T-cell (primary cell): Measurements from ENCODE around the gene MIAT. TPM values are rescaled to one million over a fixed set of nuclear protein-coding genes. Genes with fewer than 3 reads are reported as not detected.

Experiments
- ATAC-seq, 4 experiments: fragments of 200-7000 bp in 3 of 4; fragments of 150-1000 bp in 1 of 4; cut with Tn5 transposase; replicated peaks in 1 of 4; 1 replicate in 3 of 4; 2 replicates in 1 of 4; pipeline ENCODE4 v1.10.0; 2021; ENCODE audit warnings: moderate library complexity in 3 of 4, mild to moderate bottlenecking in 2 of 4, moderate number of reproducible peaks in 1 of 4
- CTCF ChIA-PET, 2 donors: fragments of 300-600 bp; sonication (Branson Sonifier 250); formaldehyde crosslinking; loops; one replicate each; lab custom pipeline; 2022; ENCODE audit warnings: antibody characterized with exemption in 2 of 2; lab: Charles Lee
- POLR2A ChIA-PET, 2 donors: fragments of 300-600 bp; sonication (Branson Sonifier 250); formaldehyde crosslinking; loops; one replicate each; lab custom pipeline; 2022; ENCODE audit warnings: antibody characterized with exemption in 2 of 2; lab: Charles Lee
- DNase-seq, 35 experiments: peaks; one replicate each; pipeline versions ENCODE4 v3.0.0 to v3.0.0-alpha.2; 2013 to 2023
- H3K27ac ChIP-seq: one replicate; pipeline ENCODE4 v1.5.1; 2013; ENCODE audit warnings: low read length
- H3K27me3 ChIP-seq, 2 experiments: replicated peaks in 1 of 2; 1 replicate in 1 of 2; 2 replicates in 1 of 2; pipeline versions ENCODE4 v1.6.1 to v1.7.0; 2013; ENCODE audit warnings: low read length in 1 of 2, mixed read lengths in 1 of 2; ENCODE audit not compliant: control insufficient read depth in 2 of 2, insufficient read depth in 2 of 2; ENCODE audit errors: extremely low read depth in 1 of 2
- H3K36me3 ChIP-seq, 2 donors: 1 replicate in 1 of 2; 2 replicates in 1 of 2; pipeline versions ENCODE4 v1.6.1 to v1.7.0; 2013; ENCODE audit warnings: low read length in 1 of 2; ENCODE audit not compliant: control insufficient read depth in 2 of 2, insufficient read depth in 1 of 2; ENCODE audit errors: extremely low read depth in 1 of 2
- H3K4me1 ChIP-seq, 2 experiments: 1 replicate in 1 of 2; 2 replicates in 1 of 2; pipeline versions ENCODE4 v1.6.1 to v1.7.0; 2013; ENCODE audit warnings: low read length in 2 of 2, mixed read lengths in 1 of 2; ENCODE audit not compliant: insufficient read depth in 2 of 2, control insufficient read depth in 1 of 2; ENCODE audit errors: extremely low read depth in 1 of 2
- H3K4me3 ChIP-seq, 2 donors: 1 replicate in 1 of 2; 2 replicates in 1 of 2; pipeline versions ENCODE4 v1.5.1 to v1.7.0; 2013; ENCODE audit warnings: mild to moderate bottlenecking in 2 of 2, low read length in 1 of 2, moderate library complexity in 1 of 2; ENCODE audit not compliant: control insufficient read depth in 1 of 2; ENCODE audit errors: extremely low read depth in 1 of 2
- H3K9me3 ChIP-seq: 2 replicates; pipeline ENCODE4 v1.7.0; 2013
- H3K27ac Mint-ChIP-seq, 2 donors: one replicate each; pipeline ENCODE4 v1.8.0; 2020 to 2021; ENCODE audit warnings: mild to moderate bottlenecking in 2 of 2, mixed read lengths in 2 of 2
- H3K27me3 Mint-ChIP-seq, 2 donors: one replicate each; pipeline ENCODE4 v1.8.0; 2021 to 2022; ENCODE audit warnings: mixed read lengths in 2 of 2
- H3K36me3 Mint-ChIP-seq: one replicate; pipeline ENCODE4 v1.8.0; 2021; ENCODE audit warnings: mixed read lengths
- H3K4me1 Mint-ChIP-seq, 3 donors: one replicate each; pipeline ENCODE4 v1.8.0; 2020 to 2022; ENCODE audit warnings: mixed read lengths in 3 of 3, mild to moderate bottlenecking in 1 of 3
- H3K4me3 Mint-ChIP-seq, 3 donors: one replicate each; pipeline ENCODE4 v1.8.0; 2020 to 2022; ENCODE audit warnings: mild to moderate bottlenecking in 3 of 3, mixed read lengths in 3 of 3, moderate library complexity in 3 of 3
- H3K9me3 Mint-ChIP-seq, 3 donors: one replicate each; pipeline ENCODE4 v1.8.0; 2020 to 2022; ENCODE audit warnings: mixed read lengths in 3 of 3
- WGBS: methylation state at CpG from one replicate; pipeline ENCODE4 v1.1.5; 2013; ENCODE audit warnings: missing lambda C conversion rate; ENCODE audit not compliant: insufficient coverage; 5-methylcytosine and 5-hydroxymethylcytosine counted together
- total RNA-seq, 35 experiments: library from RNA in 6 of 35; stranded (reverse) in 6 of 35; fragments of 120-200 nt in 1 of 35; gene quantifications; one replicate each; pipeline versions ENCODE4 v1.2.1 to v1.2.4 and lab custom pipeline; 2013 to 2026

Gene MIAT
- total RNA-seq, 5 donors from 2014 or later (not counting 1 experiment from before 2014, with no cell fraction given), result 45.8 to 237 (median 207) TPM

DNA sequence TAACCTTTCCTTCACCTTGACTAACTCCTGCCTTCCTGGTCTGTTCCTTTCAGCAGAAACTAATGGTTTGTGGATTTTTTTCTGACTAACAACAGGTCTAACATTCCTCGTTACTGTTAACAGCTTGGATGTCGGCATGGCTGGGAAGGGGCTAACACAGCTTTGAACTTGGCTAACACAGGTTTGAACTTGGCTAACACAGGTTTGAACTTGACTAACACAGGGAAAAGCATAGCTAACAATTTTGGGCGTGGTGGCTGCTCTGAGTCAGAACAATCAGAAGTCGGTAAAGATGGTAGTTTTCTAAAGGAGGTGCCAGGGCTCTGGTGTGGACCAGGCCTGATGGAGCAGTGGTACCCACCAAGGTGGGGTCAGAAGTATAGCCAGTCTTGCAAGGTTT is 16.1 kb downstream of the MIAT start:
- Histone ChIP-seq H3K4me1 (peaks cover 42 to 97% of the 10 kb centered on the region in 2 experiments), H3K4me3 (peak overlapping the region; percentile 87 to 92), H3K27ac (peak overlapping the region; percentile 93), H3K9me3 (no peaks in the 10 kb centered on the region), H3K36me3 (peaks cover 0 to 21% of the 10 kb centered on the region in 2 donors), H3K27me3 (no peaks in the 10 kb centered on the region)
- POLR2A ChIA-PET, result interaction anchor here in 1 of 2 donors (1.0 kb wide), 1 partner anchor 190 kb away, joined by 4 read pairs; the partner anchor contains the start of genes HPS4 and SRRD
- WGBS, result 9% methylated on average over 3 of the region's 4 CpGs
- no peaks in the 10 kb centered on the region for H3K9me3 Mint-ChIP-seq
- H3K36me3 Mint-ChIP-seq, result peaks cover 10% of the 10 kb centered on the region
- H3K27me3 Mint-ChIP-seq, result no peaks in the 10 kb centered on the region
- H3K4me3 Mint-ChIP-seq, result peak overlapping the region; percentile 93 to 94 (median 94)
- ATAC-seq (no peak), DNase-seq (peak in 5 of 35 experiments; percentile 8 to 42 (median 34))
- peak overlapping the region; percentile 97 to 99 for H3K27ac Mint-ChIP-seq
- peaks cover 83 to 94% (median 92%) of the 10 kb centered on the region in 3 donors for H3K4me1 Mint-ChIP-seq
- CTCF ChIA-PET, result interaction anchor here (0.6 to 2.6 kb wide), 8 partner anchors 8 to 307 kb away, joined by 3 to 15 read pairs (median 4); partner anchors contain the start of genes MIAT (in 2 of the 2), HPS4 (in 1 of the 2) and SRRD (in 1 of the 2)

DNA sequence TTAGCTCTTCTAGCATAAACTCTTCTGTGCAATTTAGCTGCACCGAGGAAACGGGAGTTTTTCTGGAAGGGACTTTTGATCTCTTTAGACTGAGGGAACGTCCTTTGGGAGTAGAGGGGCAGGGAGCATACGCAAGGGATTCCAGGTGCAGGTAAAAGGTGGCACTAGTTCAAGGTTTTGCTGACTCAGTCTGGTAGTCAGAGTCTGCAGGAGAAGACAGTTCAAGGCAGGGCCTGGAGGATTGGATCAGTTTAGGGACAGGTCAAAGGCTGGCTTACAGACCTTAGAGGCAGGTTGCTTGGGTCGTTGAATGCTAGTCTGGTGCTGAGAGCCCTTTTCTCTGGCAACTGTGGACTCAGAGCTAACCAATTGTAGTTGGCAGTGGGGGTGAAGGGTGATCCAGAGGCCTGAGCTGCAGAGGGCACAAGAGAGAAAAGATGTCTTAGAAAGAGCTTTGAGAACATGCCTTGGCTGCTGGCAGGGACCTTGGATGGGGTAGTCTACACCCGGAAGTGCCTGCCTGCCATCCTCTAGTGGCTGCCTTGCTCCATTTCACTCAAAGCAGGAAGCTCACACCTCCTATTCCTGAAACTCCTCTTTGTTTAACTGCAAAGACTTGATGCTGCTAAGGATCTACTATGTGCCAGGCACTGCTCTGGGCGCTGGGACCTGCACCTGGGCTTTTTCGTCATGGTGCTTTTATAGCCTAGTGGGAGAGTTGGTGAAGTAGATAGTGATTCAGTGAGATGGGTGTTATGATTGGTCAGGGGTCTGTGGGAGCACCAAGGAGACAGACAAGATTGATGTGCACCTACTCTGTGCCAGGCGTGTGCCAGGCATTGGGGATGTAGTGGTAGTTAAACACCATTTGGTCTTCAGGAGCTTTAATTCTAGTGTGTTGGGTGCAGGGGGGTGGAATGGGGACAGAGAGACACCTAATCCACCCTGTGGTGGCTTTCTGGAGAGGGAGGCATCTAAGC is 17.1 kb downstream of the MIAT start:
- DNase-seq (peak in 13 of 35 experiments; percentile 6 to 59 (median 16)), ATAC-seq (no peak)
- Histone ChIP-seq H3K36me3 (peaks cover 0 to 12% of the 10 kb centered on the region in 2 donors), H3K27me3 (no peaks in the 10 kb centered on the region), H3K27ac (peak overlapping the region; percentile 93), H3K4me1 (peaks cover 42 to 96% of the 10 kb centered on the region in 2 experiments), H3K9me3 (no peaks in the 10 kb centered on the region), H3K4me3 (peak overlapping the region; percentile 87 to 92)
- H3K4me3 Mint-ChIP-seq, result peak overlapping the region; percentile 93 to 94 (median 94)
- 53% methylated on average over 6 of the region's 9 CpGs for WGBS
- peaks cover 10% of the 10 kb centered on the region for H3K36me3 Mint-ChIP-seq
- CTCF ChIA-PET, result interaction anchor here (0.6 to 2.6 kb wide), 7 partner anchors 9 to 308 kb away, joined by 3 to 15 read pairs (median 6); partner anchors contain the start of genes HPS4 (in 1 of the 2), MIAT (in 1 of the 2) and SRRD (in 1 of the 2)
- peaks cover 87 to 95% (median 90%) of the 10 kb centered on the region in 3 donors for H3K4me1 Mint-ChIP-seq
- POLR2A ChIA-PET, result no interaction called here
- peak overlapping the region; percentile 97 to 99 for H3K27ac Mint-ChIP-seq
- H3K27me3 Mint-ChIP-seq, result no peaks in the 10 kb centered on the region
- no peaks in the 10 kb centered on the region for H3K9me3 Mint-ChIP-seq

DNA sequence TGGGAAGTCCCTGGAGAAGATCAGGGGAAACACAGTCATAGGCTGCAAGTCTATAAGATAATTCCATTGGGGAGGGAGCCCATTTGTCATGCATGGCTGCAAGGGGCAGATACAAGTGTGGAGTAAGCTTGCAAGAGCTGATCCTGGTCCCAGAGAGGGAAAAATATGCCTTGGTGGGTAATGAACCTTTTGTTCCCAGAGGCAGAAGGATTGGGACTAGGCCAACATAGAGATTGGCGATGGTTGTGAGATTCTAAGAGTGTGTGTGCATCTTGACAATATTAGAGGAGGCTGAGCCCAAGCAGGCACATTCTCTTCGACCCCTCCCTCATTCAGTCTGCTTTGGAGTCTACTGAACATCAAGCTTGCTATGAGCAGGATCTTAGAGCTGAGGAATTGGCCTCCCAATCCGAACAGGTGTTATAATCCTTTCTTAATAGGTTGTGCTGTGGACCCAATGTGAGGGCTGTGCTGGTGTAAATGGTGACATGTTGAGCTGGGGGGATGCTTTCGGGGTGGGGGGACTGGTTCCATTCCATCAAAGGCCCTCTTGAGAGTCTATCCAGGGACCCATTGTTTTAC is 18.4 kb downstream of the MIAT start:
- Mint-ChIP-seq H3K36me3 (peaks cover 10% of the 10 kb centered on the region), H3K4me3 (peak overlapping the region; percentile 93 to 94 (median 94)), H3K27ac (peak overlapping the region; percentile 97 to 99), H3K4me1 (peaks cover 82 to 94% (median 86%) of the 10 kb centered on the region in 3 donors), H3K9me3 (no peaks in the 10 kb centered on the region), H3K27me3 (no peaks in the 10 kb centered on the region)
- Histone ChIP-seq H3K4me1 (peaks cover 42 to 87% of the 10 kb centered on the region in 2 experiments), H3K27ac (peak overlapping the region; percentile 93), H3K9me3 (no peaks in the 10 kb centered on the region), H3K4me3 (no peak overlapping the region), H3K27me3 (no peaks in the 10 kb centered on the region), H3K36me3 (peaks cover 0 to 20% of the 10 kb centered on the region in 2 donors)
- no peak for ATAC-seq
- ChIA-PET CTCF (interaction anchor here (0.5 to 0.6 kb wide), 3 partner anchors 9 to 76 kb away, joined by 3 to 10 read pairs (median 3); no protein-coding TSS in a partner anchor), POLR2A (interaction anchor here in 1 of 2 donors (0.6 kb wide), 1 partner anchor 1243 kb away, joined by 8 read pairs; the partner anchor contains the start of gene PITPNB)
- WGBS, result 100% methylated on average over 1 of the region's 4 CpGs
- no peak for DNase-seq

DNA sequence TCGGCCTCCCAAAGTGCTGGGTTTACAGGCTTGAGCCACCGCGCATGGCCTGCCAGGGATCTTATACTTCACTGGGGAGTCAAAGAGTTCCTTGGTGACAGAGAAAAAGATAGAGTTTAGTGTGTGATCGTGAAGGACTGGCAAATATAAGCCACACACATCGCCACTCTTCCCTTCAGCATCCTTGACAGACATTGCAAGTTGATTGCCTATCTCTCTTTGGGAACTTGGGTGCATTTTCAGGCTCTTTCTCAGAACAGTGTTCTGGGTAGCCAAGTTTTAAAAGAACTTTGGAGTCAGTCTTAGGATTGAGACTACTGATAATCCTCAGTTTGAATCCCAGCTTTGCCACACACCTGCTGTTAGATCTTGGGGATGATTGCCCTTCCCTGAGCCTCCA is 19.8 kb downstream of the MIAT start:
- no peaks in the 10 kb centered on the region for H3K27me3 ChIP-seq
- POLR2A ChIA-PET, result no interaction called here
- Mint-ChIP-seq H3K4me1 (peaks cover 71 to 85% (median 75%) of the 10 kb centered on the region in 3 donors), H3K27me3 (no peaks in the 10 kb centered on the region), H3K4me3 (no peak overlapping the region), H3K36me3 (peaks cover 19% of the 10 kb centered on the region), H3K27ac (peak overlapping the region; percentile 84 to 86), H3K9me3 (no peaks in the 10 kb centered on the region)
- no peak overlapping the region for H3K4me3 ChIP-seq
- H3K27ac ChIP-seq, result no peak overlapping the region
- CTCF ChIA-PET, result no interaction called here
- ATAC-seq (no peak), DNase-seq (no peak)
- H3K36me3 ChIP-seq, result peaks cover 4 to 34% of the 10 kb centered on the region in 2 donors
- peaks cover 28 to 73% of the 10 kb centered on the region in 2 experiments for H3K4me1 ChIP-seq
- no peaks in the 10 kb centered on the region for H3K9me3 ChIP-seq
- 91% methylated on average over 4 of the region's 5 CpGs for WGBS

DNA sequence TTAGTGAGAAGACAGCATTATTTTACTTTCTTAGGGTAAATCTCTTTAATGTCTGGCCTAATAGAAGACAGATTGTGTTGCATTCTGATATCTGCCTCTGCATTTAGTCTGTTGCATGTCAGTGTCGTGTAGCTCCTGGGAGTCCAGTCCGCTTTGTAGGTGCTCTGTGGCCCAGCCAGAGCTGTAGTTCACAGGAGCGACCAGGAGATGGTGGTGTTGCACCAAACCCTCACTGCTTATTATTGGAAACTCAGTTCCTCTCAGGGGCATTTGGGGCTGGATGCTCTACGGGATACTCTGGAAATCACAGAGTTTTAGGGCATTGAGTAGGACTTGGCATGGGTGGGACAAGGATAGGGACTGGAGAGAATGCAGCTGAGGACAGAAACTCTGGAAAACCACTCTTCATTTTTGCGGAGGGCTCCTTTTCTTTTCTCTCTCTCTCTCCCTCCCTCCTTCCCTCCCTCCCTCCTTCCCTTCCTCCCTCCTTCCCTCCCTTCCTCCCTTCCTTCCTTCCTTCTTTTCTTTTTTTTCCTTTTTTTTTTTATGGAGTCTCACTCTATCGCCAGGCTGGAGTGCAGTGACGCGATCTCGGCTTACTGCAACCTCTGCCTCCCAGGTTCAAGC is 21.7 kb downstream of the MIAT start:
- POLR2A ChIA-PET, result no interaction called here
- H3K4me3 ChIP-seq, result no peak overlapping the region
- H3K9me3 ChIP-seq, result no peaks in the 10 kb centered on the region
- CTCF ChIA-PET, result interaction anchor here (0.7 to 0.9 kb wide), 4 partner anchors 12 to 1197 kb away, joined by 3 read pairs; no protein-coding TSS in a partner anchor
- H3K36me3 ChIP-seq, result peaks cover 4 to 39% of the 10 kb centered on the region in 2 donors
- H3K27me3 Mint-ChIP-seq, result no peaks in the 10 kb centered on the region
- H3K4me1 ChIP-seq, result peaks cover 19 to 55% of the 10 kb centered on the region in 2 experiments
- no peak overlapping the region for H3K27ac ChIP-seq
- peak overlapping the region in 2 of 3 donors; percentile 42 for H3K4me3 Mint-ChIP-seq
- 63% methylated on average over 7 of the region's 9 CpGs for WGBS
- no peaks in the 10 kb centered on the region for H3K27me3 ChIP-seq
- H3K9me3 Mint-ChIP-seq, result no peaks in the 10 kb centered on the region
- peaks cover 67 to 78% (median 71%) of the 10 kb centered on the region in 3 donors for H3K4me1 Mint-ChIP-seq
- ATAC-seq, result peak; percentile 70 to 81 (median 74)
- peak in 34 of 35 experiments; percentile 19 to 81 (median 56) for DNase-seq
- peak overlapping the region; percentile 83 to 86 for H3K27ac Mint-ChIP-seq
- peaks cover 35% of the 10 kb centered on the region for H3K36me3 Mint-ChIP-seq
